Fibroblast of the aortic adventitia (primary cell): ENCODE data around the gene SNX2. TPM values are rescaled to one million over a fixed set of nuclear protein-coding genes. Genes with fewer than 3 reads are reported as not detected.
"Not testable (repeated sequence)": the region's sequence is repeated elsewhere in the genome, so short reads cannot be mapped to it uniquely, and the experiment has no call there.

ENCODE experiments used
- DNase-seq: peaks from one replicate; pipeline ENCODE4 v3.0.0-alpha.2; 2010; ENCODE audit warnings: low read depth
- H3K4me3 ChIP-seq: 2 replicates; pipeline ENCODE4 v1.5.1; 2011; ENCODE audit warnings: low read depth, mild to moderate bottlenecking, control low read depth, low read length, moderate library complexity
- total RNA-seq: library from RNA; depleted of rRNA; stranded (reverse); fragments of >200 nt; gene quantifications from 2 replicates; pipeline ENCODE4 v1.2.3, GENCODE V29; 2012; ENCODE audit warnings: low replicate concordance
- TF ChIP-seq, protein P1 (sequence below): IDR thresholded peaks from 2 replicates; pipeline ENCODE4 v1.5.1; 2011; ENCODE audit warnings: mild to moderate bottlenecking, low read length, control low read depth, inconsistent platforms; ENCODE audit not compliant: insufficient read depth

Gene SNX2
- total RNA-seq, 1 donor = 89.4 TPM

DNA sequence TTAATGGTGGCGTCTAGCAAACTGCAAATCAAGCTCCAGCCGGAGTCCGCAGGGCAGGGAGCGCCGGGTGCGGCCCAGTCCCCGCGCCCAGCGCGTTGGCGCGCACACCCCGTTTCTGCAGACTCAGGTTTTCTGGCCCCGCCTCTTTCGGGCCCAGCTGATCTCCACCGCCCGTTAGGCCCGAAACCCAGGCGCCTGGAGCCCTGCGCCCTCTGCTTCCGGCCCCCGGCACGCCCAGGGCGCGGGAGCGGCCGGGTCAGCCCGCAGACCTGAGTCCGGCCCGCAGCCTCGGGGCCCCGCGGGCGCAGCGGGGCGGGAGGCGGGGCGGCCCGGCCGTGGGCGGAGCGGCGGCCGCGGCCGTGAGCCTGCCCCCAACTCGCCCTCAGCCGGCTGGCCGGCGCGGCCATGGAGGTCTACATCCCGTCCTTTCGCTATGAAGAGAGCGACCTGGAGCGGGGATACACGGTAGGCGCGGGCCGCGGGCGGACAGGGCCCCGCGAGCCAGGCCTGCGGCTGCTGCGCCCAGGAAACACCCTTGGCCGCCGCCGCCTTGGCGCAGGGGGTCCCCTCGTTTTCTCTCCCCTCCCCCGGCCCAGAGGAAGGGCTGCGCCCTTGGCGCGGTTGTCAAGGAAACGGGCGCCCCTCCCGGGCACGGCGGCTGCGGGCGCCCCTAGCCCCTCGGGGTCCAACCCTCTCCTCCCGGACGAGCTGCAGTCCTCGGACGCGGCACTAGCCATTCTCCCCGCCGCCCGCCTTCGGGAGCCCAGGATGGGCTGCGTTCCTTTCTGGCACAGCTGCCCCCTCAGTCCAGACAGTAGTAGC is 70.6 kb downstream of the SNX2 start, which contains the start of gene SNX24:
SNX24 (plus strand) TSS at position 385 of the 822 bp plus-strand sequence; CDS start at position 406, 21 bp downstream.
- H3K4me3 ChIP-seq = peak within 1 kb of the TSS; percentile 83
- peak; percentile 67 for DNase-seq
- TF ChIP-seq, protein P1, sequence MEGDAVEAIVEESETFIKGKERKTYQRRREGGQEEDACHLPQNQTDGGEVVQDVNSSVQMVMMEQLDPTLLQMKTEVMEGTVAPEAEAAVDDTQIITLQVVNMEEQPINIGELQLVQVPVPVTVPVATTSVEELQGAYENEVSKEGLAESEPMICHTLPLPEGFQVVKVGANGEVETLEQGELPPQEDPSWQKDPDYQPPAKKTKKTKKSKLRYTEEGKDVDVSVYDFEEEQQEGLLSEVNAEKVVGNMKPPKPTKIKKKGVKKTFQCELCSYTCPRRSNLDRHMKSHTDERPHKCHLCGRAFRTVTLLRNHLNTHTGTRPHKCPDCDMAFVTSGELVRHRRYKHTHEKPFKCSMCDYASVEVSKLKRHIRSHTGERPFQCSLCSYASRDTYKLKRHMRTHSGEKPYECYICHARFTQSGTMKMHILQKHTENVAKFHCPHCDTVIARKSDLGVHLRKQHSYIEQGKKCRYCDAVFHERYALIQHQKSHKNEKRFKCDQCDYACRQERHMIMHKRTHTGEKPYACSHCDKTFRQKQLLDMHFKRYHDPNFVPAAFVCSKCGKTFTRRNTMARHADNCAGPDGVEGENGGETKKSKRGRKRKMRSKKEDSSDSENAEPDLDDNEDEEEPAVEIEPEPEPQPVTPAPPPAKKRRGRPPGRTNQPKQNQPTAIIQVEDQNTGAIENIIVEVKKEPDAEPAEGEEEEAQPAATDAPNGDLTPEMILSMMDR = no peak

GRCh38 chr5:122846051-122846550 is 71.2 kb downstream of the SNX2 start:
- DNase-seq = peak; percentile 71
- H3K4me3 ChIP-seq = peak overlapping the region; percentile 83
- TF ChIP-seq, protein P1 = no peak

GRCh38 chr5:122847687-122848081 is 72.8 kb downstream of the SNX2 start:
- TF ChIP-seq, protein P1 = no peak
- DNase-seq = no peak
- H3K4me3 ChIP-seq = no peak overlapping the region

DNA sequence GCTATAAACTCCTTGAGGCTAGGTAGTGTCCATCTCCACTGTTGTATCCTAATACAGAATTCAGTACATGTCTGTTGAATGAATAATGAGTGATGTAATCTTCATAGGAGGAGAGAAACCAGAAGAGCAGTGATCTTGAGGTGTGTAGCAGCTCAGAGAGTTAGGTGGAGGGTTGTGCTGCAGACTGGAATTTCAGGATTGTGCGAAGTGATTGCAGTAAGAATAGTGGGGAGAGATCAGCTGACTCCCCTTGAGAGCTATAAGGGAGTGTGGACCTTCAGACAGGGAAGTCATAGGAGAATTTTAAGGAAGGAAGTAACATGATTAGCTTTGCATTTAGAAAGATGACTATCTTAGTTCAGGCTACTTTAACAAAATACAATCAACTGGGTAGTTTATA is 74.9 kb downstream of the SNX2 start:
- DNase-seq = peak; percentile 25
- TF ChIP-seq, protein P1 = no peak
- H3K4me3 ChIP-seq = no peak overlapping the region

GRCh38 chr5:122857538-122857937 is 82.7 kb downstream of the SNX2 start:
- not testable (repeated sequence) for H3K4me3 ChIP-seq, DNase-seq

- no peak overlapping the region for H3K4me3 ChIP-seq
- TF ChIP-seq, protein P1 = no peak
- peak; percentile 69 for DNase-seq
Observed at GRCh38 chr5:122858451-122858850, 83.6 kb downstream of the SNX2 start.

- no peak for DNase-seq
- TF ChIP-seq, protein P1 = no peak
- H3K4me3 ChIP-seq = no peak overlapping the region
Observed at GRCh38 chr5:122863240-122863639, 88.4 kb downstream of the SNX2 start.
